ENCODE data around the gene HAGH.

HAGH gene

DNA sequence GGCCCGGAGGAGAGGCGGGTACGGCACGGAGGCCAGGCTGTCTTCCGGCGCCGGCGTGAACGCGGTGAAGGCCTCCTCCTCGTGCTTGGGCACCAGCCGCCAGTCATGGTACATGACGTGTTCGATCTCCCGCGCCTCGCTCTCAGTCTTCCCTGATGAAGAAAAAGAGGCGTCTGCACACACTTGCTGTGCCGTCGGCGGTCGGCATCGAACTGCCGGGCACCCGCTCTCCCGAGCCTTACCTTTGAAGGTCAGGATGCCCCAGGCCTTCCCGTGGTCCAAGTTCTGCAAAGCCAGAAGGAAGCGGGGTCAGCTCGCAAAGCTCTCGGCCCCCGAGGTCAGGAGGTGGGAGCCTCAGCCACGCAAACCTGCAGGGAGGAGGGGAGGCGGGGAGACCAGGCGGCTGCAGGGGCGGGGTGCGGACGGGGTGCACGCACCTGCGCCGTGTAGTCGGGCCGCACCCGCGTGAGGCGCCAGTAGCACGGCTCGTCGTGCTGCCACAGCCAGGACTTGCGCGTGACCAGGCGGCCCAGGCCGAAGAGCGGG, 54.2 kb downstream of the HAGH start, which contains the start of gene EME2:
Gene EME2 (plus strand): TSS at position 449 of the 546 bp plus-strand sequence. CDS start 418 bp downstream, outside the sequence.
- DNase-seq: peak; percentile 56

DNA sequence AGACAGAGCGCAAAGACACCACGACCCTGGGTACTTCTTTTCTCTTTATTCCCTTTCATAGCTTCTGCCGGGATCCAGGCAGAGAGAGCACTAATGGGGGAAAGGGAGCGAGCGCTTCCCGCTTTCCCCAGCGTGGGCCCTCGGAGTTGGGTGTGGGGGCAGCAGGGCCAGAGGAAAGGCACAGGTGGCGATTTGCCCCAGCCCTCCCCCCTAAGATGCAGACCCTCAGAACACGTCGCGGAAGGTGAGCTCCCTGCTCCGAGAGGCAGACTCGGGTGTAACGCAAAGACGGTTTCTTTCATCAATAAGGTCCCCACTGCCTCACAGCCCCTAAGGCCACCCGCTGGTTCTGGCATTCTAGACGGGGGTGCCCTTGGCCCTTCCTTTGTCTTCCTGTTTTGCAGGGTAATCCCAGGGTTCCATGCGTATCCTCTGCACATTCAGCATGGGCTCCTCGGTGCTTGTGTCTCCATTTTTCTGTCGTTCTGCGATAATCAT, 54.7 kb downstream of the HAGH start:
- DNase-seq: no peak

DNA sequence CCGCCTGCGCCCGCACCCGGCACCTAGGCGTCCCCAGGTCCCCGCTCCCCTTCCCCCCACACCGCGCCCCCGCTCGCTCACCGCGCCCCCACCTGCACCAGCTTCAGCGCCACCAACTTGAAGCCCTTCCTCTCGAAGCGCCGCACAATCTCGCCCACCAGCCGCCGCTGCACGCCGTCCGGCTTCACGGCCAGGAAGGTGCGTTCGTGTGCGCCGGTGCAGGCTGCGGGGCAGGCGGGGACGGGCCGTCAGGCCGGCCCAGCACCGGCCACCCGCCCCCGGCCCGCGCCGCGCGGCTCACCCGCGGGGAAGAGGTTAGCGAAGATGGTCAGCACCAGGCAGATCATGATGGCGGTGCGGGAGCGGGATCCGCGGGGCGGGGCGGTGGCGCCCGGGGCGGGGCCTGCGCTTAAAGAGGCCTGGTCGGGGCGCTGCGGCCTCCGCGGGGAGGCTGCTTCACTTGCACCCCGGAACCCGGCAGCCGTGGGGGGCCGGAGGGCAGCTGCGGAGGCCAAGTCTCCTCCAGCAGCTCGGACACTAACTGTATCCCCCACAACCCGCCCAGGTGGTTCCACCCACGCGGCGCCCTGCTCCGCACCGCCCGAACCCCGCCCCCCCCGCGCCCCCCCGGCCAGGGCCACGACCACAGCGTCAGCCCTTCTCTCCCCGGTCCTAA, 55.3 kb downstream of the HAGH start, which contains the start of gene NME3:
Gene NME3 (minus strand): TSS at position 356 of the 676 bp plus-strand sequence. CDS start 9 bp downstream, at position 347.
- peak; percentile 49 for DNase-seq

DNA sequence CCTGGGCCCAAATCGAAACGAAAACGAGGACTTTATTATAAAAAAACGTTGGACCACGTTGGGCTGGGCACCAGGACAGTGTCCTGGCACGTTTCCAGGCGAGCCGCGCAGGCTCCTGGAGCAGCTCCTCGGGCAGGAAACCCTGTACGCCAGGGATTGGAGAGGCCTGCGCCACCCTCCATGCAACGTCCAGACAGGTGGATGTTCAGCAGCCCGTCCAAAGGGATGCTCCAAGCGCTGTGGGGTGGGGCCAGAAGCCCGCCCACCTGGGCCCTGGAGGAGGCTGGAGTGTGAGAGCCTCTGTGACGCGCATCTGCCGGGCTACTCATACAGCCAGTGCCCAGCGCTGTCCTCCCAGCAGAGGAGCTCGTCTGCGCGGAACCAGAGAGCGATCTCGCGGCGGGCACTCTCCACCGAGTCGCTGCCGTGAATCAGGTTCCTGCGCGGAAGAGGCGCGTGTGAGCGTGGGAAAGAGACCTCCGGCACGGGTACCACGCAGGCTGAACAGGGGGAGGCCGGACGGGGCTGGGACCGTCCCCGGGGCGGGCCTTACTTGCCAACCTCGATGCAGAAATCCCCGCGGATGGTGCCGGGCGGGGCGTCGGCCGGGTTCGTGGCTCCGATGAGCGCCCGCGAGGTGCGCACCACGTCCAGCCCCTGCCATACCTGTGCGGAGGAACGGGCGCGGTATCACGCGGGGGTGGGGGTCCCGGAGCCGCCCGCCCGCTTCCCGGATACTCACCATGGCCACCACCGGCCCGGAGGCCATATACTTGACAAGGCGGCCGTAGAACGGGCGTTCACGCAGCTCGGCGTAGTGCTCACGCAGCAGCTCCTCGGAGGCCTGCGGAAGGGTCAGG, 56.1 kb downstream of the HAGH start:
- DNase-seq: peak; percentile 14

DNA sequence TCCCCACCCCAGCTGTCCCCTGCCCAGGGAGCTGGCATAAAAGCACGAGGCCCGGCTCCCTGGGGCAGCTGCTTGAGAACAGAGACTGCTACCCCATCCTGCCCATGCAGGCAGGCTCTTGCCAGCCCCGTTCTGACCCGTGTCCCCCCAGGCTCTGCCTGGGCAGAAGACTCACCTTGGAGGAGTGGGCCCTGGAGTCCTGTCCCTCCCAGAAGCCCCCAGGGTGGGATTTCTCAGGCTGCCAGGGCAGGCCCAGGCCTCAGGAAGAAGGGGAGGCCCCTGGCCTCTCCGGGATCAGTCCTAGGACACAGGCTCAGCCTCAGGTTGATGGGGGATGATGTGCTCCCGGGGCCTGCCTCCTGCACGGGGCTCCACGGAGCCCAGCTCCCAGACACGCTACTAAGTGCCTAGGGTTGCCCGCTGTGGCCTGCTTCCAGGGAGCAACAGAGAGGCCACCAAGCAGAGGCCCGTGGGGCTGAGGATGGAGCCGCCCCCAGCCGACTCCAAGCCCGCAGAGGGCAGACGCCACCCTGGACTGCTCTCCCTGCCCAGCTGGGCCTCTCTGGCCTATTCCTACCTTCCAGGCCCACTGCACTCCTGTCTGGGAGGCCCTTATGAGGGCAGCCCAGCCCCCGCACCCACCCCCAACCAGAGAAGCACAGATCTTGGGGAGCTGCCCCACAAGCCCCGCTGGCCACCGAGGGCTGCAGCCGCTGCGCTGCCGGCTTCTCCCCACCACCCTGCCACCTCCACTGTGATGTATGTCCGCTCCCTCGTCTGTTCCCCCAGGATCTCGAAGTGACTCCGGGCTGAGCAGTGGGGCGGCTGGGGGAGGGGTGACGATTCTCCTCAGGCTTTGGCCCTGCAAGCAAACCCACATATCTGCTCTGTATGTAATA, 57.0 kb downstream of the HAGH start:
- DNase-seq: no peak

DNA sequence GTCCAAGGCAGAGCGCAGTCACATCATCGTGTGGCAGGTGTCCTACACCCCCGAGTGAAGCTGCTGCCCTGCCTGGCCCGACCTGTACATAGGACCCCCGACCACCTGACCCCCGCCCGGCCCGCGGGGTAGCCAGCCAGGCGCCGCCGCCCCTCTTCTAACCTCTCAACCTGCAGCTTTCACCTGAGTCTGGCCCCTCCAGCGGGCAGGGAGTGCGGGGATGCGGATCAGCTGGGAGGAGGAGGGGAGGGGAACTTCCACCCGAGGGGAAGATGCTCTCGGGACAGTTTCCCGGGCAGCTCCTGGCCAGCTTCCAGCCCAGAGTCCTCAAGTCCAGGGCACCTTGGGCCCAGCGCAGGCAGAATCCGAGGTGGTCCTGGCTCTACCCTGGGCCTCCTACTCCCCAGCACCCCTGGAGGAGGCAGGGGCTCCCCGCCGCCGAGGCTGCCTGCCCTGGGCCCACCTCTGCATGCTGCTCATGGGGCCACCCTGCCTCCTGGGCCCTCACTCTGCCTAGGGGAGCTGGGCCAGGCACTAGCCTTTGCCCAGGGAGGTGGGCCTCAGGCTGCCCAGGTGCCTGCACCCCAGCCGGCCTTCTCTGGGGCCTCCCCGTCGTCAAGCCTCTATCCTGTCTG, 57.7 kb downstream of the HAGH start:
- no peak for DNase-seq

DNA sequence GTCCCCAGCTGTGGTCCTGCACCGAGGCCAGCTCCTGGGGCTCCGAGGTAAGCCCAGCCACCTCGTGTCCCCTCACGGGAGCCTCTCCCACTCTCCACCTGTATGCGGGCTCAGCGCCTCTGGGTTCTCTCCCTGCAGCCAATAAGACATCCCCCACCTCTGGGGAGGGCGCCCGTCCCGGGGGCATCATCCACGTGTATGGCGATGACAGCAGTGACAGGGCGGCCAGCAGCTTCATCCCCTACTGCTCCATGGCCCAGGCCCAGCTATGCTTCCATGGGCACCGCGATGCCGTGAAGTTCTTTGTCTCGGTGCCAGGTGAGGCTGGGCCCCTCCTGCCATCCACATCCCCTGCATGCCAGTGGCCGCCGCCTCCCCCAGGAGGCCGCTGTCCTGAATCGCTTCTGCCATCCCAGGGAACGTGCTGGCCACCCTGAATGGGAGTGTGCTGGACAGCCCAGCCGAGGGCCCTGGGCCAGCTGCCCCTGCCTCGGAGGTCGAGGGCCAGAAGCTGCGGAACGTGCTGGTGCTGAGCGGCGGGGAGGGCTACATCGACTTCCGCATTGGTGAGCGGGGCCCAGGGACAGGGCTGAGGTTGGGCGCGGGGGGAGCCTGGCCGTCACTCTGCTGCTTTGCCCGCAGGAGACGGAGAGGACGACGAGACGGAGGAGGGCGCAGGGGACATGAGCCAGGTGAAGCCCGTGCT, 58.4 kb downstream of the HAGH start:
- no peak for DNase-seq

DNA sequence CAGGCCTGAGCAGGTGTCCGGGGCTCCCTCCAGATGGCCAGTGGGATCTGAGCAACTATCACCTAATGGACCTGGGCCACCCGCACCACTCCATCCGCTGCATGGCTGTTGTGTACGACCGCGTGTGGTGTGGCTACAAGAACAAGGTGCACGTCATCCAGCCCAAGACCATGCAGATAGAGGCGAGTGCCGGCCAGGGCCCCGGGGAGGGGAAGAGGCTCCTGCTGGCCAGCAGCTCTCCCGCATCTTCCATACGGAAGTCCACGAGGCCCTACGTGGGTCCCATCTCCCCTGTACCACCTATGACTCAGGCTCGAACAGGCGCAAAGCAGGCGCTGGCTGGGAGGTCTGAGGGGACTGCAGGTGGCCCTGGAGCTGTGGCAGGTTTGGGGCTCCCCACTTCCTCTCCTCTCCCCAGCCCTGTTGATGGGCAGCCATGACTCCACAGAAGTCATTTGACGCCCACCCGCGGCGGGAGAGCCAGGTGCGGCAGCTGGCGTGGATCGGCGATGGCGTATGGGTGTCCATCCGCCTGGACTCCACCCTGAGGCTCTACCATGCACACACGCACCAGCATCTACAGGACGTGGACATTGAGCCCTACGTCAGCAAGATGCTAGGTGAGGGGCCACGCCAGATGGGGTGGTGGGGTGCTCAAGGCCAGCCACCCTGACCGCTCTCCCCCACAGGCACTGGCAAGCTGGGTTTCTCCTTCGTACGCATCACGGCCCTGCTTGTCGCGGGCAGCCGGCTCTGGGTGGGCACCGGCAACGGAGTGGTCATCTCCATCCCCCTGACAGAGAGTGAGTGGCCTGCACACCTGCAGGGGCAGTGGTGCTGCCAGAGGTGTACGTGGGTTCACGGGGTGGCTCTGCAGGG, 59.3 kb downstream of the HAGH start:
- no peak for DNase-seq

DNA sequence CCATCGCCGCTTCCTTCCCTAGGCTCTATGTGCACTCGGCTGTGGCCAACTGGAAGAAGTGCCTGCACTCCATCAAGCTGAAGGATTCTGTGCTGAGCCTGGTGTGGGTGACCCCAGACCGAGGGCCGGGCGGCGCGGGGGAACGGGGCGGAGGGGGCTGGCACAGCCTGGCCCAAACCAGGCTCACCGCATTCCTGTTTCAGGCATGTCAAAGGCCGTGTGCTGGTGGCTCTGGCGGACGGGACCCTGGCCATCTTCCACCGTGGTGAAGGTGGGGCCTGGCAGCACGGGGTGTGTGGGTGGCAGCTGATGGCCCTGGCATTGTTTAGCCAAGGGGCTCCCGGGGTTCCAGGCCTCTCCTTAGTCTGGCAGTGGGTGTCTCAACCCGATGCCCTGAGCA, 59.9 kb downstream of the HAGH start:
- DNase-seq: no peak

DNA sequence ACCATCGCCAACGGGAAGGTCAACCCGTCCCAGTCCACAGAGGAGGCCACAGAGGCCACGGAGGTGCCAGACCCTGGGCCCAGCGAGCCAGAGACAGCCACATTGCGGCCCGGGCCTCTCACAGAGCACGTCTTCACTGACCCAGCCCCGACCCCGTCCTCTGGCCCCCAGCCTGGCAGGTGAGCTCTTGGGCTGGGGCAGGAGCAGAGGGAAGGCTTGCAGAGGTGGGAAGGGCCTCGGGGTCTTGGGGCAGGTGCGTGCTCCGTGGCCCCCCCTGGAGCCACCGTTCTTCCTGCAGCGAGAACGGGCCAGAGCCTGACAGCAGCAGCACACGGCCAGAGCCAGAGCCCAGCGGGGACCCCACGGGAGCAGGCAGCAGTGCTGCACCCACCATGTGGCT, 60.4 kb downstream of the HAGH start:
- DNase-seq: no peak

DNA sequence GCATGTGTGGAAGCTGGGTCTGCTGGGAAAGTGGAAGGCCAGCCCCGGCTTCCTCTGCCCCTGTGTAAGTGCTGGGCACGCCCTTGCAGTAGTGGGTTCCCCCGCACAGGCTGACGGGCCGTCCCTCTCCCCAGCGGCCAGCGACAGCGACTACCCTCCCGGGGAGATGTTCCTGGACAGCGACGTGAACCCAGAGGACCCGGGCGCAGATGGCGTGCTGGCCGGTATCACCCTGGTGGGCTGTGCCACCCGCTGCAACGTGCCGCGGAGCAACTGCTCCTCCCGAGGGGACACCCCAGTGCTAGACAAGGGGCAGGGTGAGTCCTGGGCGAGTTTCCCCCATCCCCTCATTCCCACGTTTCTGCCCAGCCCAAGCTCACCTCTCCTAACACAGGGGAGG, 60.8 kb downstream of the HAGH start:
- no peak for DNase-seq

DNA sequence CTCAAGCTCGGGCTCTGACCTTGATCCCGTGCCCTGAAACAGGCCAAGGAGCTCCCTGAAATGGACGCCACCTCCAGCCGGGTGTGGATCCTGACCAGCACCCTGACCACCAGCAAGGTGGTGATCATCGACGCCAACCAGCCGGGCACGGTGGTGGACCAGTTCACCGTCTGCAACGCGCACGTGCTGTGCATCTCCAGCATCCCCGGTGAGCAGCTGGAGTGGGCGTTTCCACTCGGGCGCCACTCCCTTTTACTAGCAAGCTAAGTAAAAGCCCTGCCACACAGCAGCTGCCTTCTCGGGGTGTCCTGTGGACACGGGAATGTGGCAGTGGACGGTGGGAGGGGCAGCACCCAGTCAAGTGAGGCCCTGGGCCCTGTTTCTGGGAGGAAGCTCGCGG, 61.7 kb downstream of the HAGH start:
- no peak for DNase-seq

DNA sequence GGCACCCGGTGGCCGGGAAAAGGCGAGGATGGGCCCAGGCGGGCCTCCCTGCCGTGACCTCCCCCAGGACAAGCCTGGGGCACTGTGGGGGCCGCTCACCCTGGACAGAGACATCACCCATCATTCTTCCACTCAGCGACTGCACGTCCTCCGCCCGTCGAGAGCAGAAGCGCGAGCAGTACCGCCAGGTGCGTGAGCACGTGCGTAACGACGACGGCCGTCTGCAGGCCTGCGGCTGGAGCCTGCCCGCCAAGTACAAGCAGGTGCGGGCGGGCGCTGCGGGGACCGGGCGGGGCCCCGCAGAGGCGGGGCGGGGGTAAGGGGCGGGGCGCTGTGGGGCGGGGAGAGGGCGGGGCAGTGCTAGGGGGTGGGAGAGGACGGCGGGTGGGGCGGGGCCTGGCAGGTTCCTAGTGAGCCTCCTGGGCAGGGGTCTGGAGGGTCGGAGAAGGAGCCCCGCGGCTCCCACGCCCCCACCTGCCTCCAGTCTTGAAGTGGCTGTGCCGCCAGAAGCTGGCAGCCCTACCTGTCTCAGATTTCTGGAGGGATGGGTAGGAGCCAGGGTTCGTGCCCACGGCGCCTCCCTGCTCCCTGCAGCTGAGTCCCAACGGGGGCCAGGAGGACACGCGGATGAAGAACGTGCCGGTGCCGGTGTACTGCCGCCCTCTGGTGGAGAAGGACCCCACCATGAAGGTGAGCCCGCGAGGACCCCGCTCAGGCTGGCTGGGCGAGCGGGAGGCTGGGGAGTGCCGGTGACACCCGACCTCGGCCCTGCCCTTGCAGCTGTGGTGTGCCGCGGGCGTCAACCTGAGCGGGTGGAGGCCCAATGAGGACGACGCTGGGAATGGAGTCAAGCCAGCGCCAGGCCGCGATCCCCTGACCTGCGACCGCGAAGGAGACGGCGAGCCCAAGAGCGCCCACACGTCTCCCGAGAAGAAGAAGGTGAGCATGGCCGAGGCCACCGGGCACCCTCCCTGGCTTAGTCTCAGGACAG, 62.8 kb downstream of the HAGH start:
- peak; percentile 84 for DNase-seq

DNA sequence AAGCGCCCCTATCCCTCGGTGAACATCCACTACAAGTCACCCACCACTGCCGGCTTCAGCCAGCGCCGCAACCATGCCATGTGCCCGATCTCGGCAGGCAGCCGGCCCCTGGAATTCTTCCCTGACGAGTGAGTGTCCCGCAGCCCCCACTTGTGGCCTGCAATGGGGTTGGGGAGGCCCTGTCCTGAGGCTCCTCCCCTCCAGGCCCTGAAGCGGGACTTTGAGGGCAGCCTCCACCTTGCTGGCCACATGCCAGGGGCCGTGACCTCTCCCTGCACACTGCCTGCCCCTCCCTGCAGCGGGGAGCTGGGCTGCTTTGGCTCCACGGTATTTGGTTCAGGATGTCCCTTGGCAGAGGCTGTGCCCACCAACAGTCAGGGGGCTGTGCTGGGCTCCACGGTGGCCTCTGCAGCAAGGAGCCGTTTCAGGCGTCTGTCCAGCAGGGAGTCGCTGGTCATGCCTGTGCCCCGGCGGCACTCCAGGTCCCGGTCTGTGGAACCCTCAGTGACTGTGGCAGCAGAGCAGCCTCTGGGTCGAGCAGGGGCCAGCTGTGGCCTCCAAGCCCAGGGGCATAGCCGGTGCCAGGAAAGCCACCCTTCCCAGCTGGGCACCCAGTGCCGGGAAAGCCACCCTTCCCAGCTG, 63.6 kb downstream of the HAGH start:
- no peak for DNase-seq

DNA sequence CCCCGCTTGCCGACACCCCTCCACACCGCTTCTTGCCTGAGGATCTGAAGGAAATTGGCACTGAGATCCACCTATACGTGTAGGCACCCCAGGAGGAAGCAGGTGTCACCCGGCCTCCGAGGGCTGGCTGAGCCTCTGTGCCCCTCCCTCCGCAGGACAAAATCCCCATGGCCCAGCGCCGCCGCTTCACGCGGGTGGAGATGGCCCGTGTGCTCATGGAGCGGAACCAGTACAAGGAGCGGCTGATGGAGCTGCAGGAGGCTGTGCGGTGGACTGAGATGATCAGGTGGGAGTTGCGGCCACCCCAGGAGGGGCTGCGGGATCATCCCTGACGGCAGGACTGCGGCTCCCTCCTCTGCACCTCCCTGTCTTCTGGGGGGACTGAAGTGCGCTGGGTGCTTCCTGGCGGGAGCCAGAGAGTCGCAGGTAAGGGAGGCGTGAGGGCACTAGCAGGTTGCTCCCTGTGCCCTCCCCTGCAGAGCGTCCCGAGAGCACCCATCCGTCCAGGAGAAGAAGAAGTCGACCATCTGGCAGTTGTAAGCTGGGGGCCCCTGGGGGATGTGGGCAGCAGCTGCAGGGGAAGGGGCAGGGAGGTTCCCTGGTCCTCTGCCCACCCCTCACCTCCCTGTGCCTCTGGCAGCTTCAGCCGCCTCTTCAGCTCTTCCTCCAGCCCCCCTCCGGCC, 64.3 kb downstream of the HAGH start:
- peak; percentile 84 for DNase-seq

DNA sequence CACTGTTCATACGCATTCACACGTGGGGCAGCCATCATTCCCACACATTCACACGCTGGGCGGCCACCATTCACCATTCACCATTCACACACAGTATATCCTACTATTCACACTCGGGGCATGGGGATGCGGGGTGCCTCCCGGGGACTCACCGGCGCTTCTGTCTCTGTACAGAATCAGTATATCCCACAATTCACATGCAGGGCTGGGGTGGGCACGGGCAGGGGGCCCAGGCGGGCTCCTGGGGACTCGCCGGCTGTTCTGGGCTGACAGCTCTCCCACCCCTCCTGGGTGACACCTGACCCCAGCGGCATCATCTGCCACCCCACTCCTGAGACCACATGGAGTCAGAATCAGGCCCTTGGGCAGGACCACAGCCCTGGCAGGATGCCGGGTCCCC, 64.9 kb downstream of the HAGH start:
- no peak for DNase-seq

DNA sequence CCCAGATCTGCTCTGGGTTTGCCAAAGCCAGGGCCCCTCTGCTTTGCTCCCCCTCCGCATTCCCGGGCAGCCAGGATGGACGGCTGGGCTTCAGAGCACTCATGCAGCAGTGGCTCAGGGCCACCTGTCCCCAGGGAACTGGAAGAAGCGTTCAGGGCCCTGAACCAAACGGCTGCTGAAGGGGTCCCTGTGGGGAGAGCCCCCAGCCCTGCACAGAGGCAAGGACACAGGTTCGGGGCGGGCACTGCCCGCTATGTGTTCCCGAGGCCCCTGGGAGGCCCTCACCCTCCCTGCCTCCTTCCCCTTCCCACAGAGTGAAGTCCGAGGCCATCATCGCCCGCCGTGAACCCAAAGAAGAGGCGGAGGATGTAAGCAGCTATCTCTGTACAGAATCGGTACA, 65.7 kb downstream of the HAGH start:
- no peak for DNase-seq

DNA sequence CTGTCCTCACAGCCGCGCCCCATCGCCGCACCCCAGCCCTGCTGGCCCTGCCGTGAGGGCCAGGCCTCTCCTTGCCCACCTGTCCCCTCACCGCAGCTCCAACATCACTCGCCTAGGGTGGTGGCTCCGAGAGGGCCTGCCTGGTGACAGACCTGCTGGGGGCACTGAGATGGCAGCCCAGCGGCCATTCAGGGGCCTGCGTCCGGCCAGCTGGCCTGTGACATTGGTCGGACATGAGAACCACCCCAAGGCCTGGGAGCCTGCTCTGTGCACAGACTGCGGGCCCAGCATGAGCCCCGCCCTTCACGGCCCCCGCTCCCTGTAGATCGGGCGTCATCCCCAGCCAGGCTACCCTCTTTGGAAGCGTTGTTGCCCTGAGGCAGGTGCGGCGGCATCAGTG, 67.1 kb downstream of the HAGH start:
- DNase-seq: no peak

Measured in NCI-H2171 treated with DMSO at 0.1 percent for 48 hours (cell line).